NCI-H2081 (cell line): ENCODE data around the gene SGTA.
"Not testable (repeated sequence)": the region's sequence is repeated elsewhere in the genome, so short reads cannot be mapped to it uniquely, and the experiment has no call there.

Source experiments
- DNase-seq, 2 experiments: peaks; one replicate each; lab custom pipeline; 2025; lab: John Stamatoyannopoulos, UW

The SGTA gene, protein sequence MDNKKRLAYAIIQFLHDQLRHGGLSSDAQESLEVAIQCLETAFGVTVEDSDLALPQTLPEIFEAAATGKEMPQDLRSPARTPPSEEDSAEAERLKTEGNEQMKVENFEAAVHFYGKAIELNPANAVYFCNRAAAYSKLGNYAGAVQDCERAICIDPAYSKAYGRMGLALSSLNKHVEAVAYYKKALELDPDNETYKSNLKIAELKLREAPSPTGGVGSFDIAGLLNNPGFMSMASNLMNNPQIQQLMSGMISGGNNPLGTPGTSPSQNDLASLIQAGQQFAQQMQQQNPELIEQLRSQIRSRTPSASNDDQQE

DNA sequence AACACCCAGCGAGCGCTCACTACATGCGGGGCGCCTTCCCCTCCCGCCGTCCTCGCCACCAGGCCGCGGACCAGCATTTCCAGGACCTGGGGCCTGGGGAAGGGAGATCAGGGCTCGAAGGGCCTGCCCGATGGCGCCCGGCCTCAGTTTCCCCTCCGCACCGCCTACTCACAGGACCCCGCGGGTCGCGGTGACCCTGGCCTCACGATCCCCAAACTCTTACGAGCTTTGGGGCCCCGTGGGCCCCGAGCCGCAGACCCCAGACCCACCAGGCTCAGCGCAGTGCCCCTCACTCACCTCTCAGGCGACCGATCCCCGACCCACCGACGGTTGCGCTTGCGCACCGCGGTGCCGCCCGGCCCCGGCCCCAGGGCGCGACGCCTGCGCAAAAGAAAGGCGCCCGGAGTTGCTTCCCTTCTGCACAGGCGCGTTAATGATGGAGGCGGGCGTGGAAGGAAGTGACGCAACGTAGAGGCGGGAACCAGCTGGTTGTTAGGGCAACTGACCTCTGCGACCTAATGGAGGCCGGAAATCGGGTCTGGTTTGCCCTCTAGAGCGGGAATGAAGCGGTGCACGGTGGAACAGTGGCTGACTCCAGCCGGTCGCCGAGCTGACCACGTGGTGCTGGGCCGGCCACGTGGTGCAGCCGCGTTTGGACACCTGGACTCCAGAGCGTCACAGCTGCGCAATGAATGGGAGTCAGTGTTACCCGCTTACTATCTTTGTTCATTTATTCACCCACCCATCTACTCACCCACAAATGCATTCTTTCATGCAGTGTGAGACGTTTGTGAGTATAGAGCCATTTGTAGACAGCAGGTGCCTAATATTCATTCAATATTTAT, at the start of gene SGTA:
Gene SGTA (minus strand): TSS at position 338 of the 845 bp plus-strand sequence. CDS start 14,205 bp downstream, outside the sequence.
- DNase-seq: peak; percentile 96 to 99

DNA sequence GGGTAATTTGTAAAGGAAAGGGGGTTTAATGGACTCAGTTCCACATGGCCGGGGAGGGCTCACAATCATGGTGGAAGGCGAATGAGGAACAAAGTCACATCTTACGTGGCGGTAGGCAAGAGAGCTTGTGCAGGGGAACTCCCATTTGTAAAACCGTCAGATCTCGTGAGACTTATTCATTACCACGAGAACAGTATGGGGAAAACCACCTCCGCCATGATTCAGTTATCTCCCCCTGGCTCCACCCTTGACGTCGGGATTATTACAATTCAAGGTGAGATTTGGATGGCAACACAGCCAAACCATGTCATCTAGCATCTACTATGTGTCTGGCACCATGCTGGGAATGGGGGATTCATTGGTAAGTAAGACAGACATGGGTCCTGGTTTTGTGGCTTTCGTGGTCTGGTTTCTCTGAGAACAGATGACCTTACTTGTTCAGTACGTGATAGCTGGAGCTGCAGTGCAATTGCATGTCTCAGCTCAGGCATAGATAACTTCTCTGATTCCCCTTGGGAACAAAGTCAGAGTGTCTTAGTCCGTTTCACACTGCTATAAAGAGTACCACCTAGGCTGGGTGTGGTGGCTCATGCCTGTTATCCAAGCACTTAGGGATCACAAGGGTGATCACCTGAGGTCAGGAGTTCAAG, 44.9 kb upstream of the SGTA start:
- no peak for DNase-seq

DNA sequence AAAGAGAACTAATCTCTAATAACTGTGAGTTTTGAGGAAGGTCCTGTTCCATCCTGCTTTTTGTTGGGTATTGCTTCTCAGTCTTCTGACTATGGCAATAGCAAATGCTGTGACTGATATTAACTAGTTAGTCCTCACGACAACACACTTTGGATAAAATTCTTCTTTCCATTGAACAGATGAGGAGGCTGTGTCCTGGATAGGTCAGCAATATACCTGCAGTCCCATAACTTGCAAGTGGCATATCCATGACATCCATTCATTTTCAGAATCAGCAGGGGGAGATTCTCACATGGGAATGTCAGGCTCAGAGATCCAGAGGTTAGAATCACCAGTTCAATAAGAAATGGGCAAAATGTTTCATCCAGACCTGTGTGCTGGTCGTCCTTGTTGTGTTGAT, 43.9 kb upstream of the SGTA start:
- no peak for DNase-seq

DNA sequence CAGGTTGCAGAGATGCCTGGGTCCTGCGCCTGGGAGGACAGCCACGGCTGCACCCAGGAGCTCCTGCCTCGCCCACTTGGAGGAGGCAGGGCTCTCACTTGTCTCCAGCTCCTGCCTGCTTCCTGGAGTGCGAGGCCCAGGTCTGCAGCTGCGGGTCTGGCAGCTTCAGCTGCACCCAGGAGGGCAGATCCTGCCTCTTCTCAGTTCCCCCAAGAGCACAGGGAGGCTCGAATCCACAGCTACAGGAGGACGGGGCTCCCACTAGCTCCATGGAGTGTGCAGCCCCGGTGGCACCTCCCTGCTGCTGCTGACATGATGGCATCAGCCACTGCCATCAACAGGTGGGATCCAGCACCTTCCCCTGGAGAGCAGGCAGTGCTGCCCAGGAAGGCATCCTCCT, 41.1 kb upstream of the SGTA start:
- DNase-seq: no peak

DNA sequence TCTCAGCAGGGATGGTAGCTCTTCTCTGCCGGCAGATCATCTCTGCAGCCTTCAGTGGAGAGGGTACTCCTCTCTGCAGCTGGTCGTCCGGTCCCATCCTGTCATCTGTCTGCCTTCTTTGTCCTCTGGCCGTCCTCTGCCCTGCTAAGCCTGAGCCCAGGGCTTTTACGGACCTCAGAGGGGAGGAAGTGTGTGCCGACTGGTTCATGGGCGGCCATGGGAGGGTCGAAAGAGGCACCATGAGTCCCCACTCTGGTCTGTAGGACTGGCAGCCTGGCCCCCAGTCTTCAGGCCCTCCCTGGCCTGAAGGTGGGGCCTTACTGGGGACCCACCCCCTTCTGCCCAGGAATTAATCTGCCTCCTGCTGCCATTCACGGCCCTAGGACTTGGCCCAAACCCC, 40.6 kb upstream of the SGTA start:
- DNase-seq: no peak

DNA sequence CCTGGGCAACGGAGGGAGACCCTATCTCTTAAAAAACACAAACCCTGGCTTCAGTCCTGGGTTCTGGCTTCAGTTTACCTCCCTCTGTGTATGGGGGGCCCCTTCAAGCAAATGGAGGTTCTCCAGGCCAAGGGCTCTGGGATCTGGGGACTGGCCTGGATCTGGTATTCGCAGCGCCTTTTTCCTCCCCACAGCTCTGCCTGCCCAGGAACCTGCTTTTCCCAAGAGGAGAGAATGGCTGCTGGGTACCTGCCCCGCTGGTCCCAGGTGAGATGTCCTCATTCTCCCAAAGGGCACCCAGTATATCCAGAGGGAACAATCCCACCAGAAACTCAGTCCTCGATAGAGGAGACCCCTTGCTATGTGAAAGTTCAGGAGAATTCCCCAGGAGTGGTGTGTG, 39.8 kb upstream of the SGTA start:
- DNase-seq: no peak

DNA sequence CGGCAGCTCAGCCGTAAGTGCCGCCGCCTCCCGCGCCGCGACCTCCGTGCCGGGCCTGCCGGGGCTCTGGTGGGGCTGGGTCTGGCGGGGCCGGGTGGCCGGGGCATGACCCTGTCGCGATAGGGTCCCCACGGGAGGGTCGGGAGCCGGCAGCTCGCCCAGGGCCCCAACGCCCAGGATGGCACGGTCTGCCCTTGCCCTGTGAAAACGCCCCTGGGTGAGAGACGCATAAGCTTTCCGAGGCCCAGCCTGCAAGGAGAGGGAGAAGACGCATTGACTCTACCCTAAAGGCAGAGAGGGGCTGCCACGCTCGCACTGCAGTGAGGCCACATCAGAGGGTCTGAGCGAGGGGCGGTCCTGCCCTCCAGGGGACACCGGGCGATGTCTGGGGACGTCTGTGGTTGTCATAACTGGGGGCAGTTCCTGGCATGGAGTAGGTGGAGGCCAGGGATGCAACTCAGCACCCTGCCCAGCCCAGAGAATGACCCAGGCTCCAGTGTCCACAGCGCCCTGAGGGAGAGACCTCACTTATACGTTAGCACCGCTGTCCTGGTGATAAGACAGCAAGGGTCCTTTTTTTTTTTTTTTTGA, 37.1 kb upstream of the SGTA start:
- DNase-seq: no peak

DNA sequence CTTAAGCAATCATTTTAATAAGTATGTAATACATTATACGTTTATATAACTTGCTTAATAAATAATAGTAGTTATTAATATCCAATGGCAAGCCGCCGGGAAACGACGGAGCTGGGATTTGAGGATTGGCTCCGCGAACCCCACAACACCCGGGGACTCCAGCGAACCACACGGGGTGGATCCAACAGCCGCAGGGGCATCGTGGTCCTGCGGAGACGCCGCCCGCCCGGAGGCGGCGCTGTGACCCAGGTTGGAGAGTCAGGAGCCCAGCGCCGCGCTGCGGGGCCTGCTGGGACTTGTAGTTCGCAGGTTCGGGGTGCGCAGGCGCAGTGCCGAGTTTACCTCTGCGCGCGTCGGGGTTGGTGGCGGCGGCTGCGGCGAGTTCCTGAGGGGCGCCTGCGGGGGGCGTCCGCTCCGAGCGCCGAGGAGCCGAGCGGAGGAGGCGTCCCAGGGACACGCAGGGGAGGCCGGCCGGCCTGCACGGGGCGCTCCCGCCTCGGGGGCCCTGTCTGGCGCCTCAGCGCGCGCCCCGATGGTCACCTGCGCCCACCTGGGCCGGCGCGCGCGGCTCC, 36.6 kb upstream of the SGTA start, which contains the start of gene ZNF554:
Gene ZNF554 (plus strand): TSS at position 329 of the 572 bp plus-strand sequence. CDS start 204 bp downstream, at position 533.
- peak; percentile 95 to 96 for DNase-seq

DNA sequence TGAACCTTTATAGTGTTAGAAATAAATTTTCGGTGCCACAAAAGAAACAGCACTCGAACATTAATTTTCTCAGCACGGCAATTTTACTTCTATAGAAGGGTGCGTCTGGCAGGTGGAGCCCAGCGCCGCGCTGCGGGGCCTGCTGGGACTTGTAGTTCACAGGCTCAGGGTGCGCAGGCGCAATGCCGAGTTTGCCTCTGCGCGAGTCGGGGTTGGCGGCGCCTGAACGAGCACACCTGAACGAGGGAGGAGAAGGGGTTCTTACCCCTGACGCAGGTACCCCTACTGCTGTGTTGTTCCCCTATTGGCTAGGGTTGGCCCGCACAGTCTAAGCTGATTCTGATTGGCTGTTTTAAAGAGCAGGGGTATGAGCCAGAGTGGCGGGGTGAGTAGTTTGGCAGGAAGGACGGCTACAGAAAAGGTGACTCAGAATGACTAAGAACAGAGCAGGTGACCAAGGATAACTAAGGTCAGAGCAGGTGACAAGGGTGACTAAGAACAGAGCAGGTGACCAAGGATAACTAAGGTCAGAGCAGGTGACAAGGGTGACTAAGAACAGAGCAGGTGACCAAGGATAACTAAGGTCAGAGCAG, 34.3 kb upstream of the SGTA start:
- not testable (repeated sequence) for DNase-seq

DNA sequence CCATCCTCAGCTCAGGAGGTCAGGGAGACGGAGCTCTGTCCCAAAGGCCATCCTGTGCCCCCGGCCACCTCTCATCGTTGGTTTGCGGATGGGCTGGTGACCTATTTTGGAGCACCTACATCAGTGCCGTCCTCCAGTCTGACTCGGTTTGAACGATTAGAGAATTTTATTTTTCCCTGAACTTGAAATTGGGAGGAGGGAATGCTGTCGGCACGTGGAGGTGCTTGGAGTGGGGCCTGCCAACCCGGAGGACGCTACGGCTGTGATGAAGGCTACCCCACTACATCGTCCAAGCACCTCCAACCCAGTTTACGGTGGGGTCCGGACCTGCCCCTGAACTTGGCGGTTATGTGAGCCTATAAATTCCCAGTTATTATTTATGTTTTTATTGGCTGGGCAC, 33.6 kb upstream of the SGTA start:
- no peak for DNase-seq

DNA sequence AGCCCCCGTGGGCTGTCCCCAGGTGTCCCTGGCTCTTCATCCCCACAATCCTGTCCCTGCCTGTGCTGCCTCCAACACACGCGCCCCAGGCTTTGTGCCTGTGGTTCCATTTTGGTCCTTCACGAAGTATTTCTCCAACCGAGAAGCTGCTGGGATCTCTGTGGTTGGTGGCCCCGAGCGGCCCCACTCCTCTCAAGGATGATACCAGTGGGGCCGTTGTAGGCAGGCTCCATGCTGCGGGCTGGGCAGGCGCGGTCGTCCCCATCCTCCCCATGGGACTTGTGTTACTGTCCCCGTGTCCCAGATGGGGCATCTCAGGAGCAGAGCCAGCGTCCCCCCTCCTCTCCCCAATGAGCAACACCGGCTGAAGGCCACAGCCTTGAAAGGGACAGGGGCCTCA, 32.9 kb upstream of the SGTA start:
- no peak for DNase-seq

DNA sequence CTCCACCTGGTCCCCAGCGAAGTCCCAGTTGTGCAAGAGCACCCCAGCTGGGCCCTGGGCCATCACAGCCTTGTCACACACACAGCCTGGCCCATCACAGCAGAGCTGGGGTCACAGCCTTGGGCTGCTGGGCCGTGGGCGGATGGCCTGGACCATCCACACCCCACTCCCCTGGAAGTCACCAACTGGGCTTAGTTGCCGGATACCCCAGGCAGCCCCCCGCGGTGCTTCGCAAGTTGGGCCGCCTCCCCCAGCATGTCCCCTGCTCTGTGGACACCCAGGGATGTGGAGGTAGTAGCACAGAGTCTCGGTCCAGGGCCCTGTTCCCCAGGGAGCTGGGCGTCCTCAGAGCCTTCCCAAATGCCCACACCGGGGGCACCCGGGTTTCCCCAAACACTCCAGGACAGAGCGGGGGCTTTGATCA, 32.1 kb upstream of the SGTA start:
- DNase-seq: no peak

DNA sequence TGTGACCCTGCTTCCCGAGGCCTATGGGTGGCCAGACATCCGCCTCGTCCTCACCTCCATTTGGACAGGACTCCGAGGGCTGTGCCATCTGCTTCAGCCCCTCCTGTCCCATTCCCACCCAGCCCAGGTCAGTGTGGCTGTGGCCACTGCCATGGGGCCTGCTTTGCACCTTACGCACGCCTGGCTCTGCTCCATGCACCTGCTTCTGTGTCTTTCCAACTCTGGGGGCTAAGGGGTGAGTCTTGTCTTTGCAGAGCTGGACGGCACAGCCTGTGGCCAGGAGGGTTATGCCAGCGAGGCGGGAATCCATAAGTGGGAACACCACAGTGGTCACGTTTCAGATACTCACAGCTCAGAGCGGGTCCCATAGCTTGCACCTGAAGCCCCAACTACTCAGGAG, 31.4 kb upstream of the SGTA start:
- no peak for DNase-seq

DNA sequence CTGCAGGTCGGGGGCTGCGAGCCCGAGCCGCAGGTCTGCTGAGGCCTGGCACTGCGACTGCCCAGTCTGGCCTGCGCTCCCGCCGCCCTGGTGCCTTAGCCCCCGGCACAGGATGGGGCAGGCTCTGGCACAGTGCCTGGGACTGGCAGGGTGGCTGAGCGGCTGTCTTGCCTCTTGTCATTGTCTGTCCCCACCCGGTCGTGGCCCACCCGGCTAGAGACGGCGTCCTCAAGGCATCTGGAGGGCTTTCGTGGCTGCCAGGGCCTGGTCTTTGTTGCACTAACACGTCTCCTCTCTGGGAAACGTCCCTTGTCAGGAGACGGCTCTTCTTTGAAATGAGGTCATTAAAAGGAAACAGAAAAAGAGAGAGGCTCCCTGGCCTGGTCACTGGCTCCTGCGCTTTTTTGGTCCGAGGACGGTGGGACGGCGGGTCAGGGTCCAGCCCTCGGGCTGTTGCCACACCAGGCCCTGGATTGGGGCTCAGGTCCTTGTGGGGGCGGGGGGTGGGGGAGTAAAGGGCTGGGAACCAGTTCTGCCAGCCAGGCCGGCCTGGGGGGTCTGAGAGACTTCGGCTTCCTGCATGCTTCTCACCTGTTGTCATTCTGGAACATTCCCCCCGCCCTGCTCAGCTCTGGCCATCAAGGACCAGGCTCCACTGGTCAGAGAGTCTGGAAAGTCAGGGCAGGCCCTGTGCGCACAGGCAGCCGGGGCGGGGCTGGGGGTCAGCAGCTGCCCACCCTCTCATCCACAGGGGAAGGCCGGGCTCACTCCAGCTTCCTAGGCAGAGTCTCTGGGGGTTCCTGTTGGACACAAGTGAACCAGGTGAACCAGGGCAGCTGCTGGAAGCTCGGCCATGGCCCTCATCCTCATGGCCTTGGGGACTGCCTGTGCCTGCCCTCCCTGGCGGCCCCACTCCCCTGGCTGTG, 30.4 kb upstream of the SGTA start:
- DNase-seq: no peak

DNA sequence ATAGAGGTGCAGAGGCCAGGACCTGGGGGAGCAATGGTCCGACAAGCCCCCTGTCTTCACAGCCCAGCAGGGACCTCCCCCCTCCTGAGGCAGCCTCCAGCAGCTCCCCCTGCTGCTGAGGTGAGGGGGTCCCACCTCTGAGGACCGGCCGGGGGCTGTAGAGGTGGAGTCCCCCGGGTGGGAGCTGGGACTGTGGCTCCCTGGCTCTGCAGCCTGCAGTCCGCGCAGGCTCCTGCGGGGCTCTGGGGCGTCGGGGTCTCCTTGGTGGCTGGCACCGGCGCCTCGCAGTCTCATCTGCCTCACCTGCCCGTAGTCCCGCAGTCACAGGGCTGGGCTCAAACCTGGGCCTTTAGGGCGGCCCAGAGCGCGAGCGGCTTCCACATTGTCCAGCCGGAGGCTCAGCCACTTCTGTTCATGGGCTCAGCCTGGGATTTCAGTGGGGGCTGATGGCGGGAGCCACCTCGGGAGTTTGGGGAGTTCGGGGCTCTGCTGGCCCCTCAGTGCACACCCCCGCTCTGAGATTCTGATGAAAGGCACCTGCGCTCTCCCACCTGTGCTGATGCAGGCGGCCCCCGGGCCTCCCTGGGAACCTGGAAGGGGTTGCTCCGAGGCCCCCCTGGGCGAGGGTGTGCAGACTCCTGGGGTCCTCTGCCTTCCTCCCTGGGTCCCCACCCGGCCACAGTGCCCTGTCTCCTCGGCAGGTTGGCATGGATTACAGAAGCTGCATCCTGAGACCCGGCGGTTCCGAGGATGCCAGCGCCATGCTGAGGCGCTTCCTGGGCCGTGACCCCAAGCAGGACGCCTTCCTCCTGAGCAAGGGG, 29.6 kb upstream of the SGTA start:
- no peak for DNase-seq

DNA sequence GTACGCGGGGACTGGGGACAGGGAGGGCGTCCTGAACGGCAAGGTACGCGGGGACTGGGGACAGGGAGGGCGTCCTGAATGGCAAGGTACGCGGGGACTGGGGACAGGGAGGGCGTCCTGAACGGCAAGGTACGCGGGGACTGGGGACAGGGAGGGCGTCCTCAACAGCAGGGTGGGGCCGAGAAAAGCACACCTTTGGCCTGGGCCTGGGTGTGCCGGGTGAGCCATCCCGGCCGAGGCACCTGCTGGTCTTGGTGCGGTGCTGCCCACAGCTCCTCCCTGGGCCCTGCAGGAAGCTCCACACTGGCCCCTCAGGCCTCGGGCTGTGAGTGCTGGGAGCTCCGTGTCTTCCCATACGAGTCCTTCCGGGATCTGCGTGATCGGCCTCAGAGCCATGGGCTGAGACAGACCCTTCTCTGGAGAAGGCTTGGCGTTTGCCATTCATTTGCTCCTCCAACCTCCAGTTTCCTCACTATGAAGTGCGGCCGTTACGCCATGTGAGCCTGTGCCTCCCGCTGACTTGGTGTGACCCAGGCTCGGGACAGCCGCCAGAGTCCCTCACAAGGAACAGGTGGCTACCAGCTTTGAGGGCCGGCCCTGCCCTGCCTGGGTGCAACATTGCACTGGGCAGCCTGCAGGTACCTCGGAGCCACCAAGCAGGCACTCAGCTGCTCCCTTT, 28.8 kb upstream of the SGTA start:
- DNase-seq: no peak

DNA sequence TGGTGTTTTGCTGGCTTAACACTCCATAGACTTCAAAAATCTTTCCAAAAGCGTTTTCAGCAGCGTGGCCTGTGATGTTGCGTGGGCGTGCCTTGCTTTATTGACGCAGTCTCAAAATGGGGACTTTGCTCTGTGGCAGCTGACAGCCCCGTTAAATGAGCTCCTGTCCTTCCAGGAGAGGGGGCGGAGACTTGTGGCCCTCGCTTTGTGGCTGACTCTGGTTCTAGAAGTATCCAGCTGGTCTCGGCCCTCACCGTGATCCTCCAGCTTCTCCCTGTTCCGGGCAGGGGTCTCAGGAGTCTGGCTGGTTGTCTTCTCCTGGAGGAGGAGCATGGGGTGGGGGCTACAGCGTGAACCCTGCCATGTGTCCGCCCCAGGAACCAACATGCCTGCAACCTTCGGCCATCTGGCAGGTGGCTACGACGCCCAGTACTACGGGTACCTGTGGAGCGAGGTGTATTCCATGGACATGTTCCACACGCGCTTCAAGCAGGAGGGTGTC, 28.2 kb upstream of the SGTA start:
- no peak for DNase-seq

DNA sequence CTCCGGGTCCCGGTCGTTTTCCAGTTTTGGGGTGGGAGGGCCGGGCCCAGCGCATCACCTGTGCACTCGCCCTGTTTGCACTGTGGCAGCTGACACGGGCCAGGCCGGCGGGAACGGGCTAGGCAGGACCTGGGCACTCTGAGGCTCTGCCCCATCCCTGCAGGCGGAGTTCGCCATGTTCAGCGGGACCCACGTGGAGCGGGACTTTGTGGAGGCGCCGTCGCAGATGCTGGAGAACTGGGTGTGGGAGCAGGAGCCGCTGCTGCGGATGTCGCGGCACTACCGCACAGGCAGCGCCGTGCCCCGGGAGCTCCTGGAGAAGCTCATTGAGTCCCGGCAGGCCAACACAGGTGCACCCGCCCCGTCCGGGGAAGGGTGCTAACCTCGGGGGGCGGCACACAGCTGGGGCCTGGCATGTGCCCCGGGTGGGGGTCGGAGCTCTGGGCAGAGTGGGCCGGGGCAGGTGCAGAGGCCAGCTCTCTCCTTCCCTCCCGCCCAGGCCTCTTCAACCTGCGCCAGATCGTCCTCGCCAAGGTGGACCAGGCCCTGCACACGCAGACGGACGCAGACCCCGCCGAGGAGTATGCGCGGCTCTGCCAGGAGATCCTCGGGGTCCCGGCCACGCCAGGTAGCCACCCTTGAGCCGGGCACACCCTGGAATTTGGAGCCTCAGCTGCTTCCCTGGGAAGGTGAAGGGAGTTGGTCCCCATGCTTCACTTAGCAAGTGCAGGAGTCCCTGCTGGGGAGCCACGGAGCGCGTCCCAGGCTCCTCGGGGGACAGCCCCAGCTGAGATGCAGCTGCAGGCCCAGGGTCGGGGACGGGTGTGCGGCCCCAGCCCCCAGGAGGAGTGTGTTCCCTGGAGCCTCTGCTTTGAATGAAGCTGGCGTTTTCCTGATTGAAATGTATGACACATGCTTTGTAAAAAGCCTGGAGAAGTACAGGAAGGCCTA, 27.3 kb upstream of the SGTA start:
- no peak for DNase-seq
